ENCODE data around the gene SMG6.

DNA sequence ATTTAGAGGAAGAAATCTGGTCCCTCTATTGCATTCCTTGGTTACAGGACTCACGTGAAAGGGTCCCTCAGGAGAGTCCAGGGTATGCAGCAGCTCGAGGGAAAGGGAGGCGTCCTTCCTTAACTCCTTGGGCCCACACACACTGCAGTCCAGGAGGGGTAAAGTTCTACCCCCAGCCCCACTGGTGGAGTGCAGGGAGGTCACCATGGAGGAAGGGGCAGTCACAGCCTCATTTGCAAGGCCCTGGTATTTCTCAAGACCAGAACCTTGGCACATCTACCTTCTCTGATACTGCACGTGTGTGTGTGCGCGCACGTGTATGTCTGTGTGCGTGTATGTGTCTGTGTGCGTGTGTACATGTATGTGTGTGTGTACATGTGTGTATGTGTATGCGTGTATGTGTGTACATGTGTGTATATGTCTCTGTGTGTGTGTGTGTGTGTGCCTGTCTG lies 237.6 kb downstream of the SMG6 start:
- TF ChIP-seq, protein P1, sequence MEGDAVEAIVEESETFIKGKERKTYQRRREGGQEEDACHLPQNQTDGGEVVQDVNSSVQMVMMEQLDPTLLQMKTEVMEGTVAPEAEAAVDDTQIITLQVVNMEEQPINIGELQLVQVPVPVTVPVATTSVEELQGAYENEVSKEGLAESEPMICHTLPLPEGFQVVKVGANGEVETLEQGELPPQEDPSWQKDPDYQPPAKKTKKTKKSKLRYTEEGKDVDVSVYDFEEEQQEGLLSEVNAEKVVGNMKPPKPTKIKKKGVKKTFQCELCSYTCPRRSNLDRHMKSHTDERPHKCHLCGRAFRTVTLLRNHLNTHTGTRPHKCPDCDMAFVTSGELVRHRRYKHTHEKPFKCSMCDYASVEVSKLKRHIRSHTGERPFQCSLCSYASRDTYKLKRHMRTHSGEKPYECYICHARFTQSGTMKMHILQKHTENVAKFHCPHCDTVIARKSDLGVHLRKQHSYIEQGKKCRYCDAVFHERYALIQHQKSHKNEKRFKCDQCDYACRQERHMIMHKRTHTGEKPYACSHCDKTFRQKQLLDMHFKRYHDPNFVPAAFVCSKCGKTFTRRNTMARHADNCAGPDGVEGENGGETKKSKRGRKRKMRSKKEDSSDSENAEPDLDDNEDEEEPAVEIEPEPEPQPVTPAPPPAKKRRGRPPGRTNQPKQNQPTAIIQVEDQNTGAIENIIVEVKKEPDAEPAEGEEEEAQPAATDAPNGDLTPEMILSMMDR (conservative IDR thresholded peaks at IDR 0.05; ENCODE audit: low read depth, low read length) = no peak
- no peak for TF ChIP-seq EZH2 (IDR thresholded peaks at IDR 0.05; ENCODE audit: borderline replicate concordance, low read depth, low read length, poor library complexity, severe bottlenecking)
